Osteoblast (primary cell): ENCODE measurements around the gene UGT2A3. TPM values are rescaled to one million over a fixed set of nuclear protein-coding genes. Genes with fewer than 3 reads are reported as not detected.

Experiments used
- DNase-seq: peaks from one replicate; pipeline ENCODE4 v3.0.0; 2011; ENCODE audit warnings: low spot score, mixed read lengths; ENCODE audit not compliant: insufficient read length; ENCODE audit errors: missing footprints
- H2AFZ ChIP-seq: 2 replicates; pipeline ENCODE4 v1.6.0; 2011; ENCODE audit warnings: mild to moderate bottlenecking, low read length
- H3K27ac ChIP-seq: 2 replicates; pipeline ENCODE4 v1.5.1; 2011; ENCODE audit warnings: mild to moderate bottlenecking, low read depth, low read length, moderate library complexity
- H3K27me3 ChIP-seq: 2 replicates; pipeline ENCODE4 v1.6.0; 2012; ENCODE audit warnings: mild to moderate bottlenecking, control low read depth, inconsistent platforms, low read length, moderate library complexity; ENCODE audit not compliant: insufficient read depth
- H3K36me3 ChIP-seq: 2 replicates; pipeline ENCODE4 v1.5.1; 2011; ENCODE audit warnings: mild to moderate bottlenecking, low read length, control low read depth, moderate library complexity; ENCODE audit not compliant: insufficient read depth
- H3K4me1 ChIP-seq: 2 replicates; pipeline ENCODE4 v1.5.1; 2011; ENCODE audit warnings: mild to moderate bottlenecking, low read length, control low read depth, moderate library complexity; ENCODE audit not compliant: insufficient read depth
- H3K4me2 ChIP-seq: 2 replicates; pipeline ENCODE4 v1.6.0; 2011; ENCODE audit warnings: mild to moderate bottlenecking, low read length; ENCODE audit not compliant: insufficient read depth
- H3K4me3 ChIP-seq: fragments of 200-600 bp; sonication (generic); 3 replicates; pipeline ENCODE4 v1.5.1; 2012; ENCODE audit warnings: mild to moderate bottlenecking, low read length, inconsistent platforms; ENCODE audit not compliant: insufficient read depth
- H3K79me2 ChIP-seq: 2 replicates; pipeline ENCODE4 v1.6.0; 2012; ENCODE audit warnings: mild to moderate bottlenecking, low read length, control low read depth, inconsistent platforms; ENCODE audit not compliant: insufficient read depth
- H3K9me3 ChIP-seq: 2 replicates; pipeline ENCODE4 v1.5.1; 2011; ENCODE audit warnings: low read depth, low read length, control low read depth
- H4K20me1 ChIP-seq: 2 replicates; pipeline ENCODE4 v1.6.0; 2012; ENCODE audit warnings: mild to moderate bottlenecking, low read length, control low read depth; ENCODE audit not compliant: insufficient read depth
- CTCF ChIP-seq: IDR thresholded peaks from 2 replicates; pipeline ENCODE4 v1.5.1; 2011; ENCODE audit warnings: mild to moderate bottlenecking, low read depth, low read length, moderate library complexity; ENCODE audit errors: extremely low read depth
- total RNA-seq: library from RNA; depleted of rRNA; stranded (reverse); fragments of >200 nt; gene quantifications from 2 replicates; pipeline ENCODE4 v1.2.3, GENCODE V29; 2012

Gene UGT2A3
- total RNA-seq: not detected in 2 replicates

GRCh38 chr4:68951078-68951805 lies at the start of gene UGT2A3:
UGT2A3 (minus strand) TSS chr4:68951804; CDS start chr4:68951760, 44 bp downstream.
- Histone ChIP-seq H3K4me2 (no peak within 1 kb of the TSS), H2AFZ (no peak within 1 kb of the TSS), H3K27ac (no peak within 1 kb of the TSS), H3K27me3 (no peaks in the 10 kb centered on the region), H3K4me3 (no peak within 1 kb of the TSS), H3K4me1 (no peaks in the 10 kb centered on the region), H3K79me2 (no peaks in the 10 kb centered on the region), H3K9me3 (no peaks in the 10 kb centered on the region), H4K20me1 (no peaks in the 10 kb centered on the region), H3K36me3 (no peaks in the 10 kb centered on the region)
- no peak for DNase-seq
- no peak for TF ChIP-seq CTCF

- Histone ChIP-seq H4K20me1 (no peaks in the 10 kb centered on the region), H3K36me3 (no peaks in the 10 kb centered on the region), H3K4me3 (no peak overlapping the region), H3K9me3 (no peaks in the 10 kb centered on the region), H3K4me1 (no peaks in the 10 kb centered on the region), H3K79me2 (no peaks in the 10 kb centered on the region), H2AFZ (no peak overlapping the region), H3K27ac (no peak overlapping the region), H3K4me2 (no peak overlapping the region), H3K27me3 (no peaks in the 10 kb centered on the region)
- TF ChIP-seq CTCF: no peak
- DNase-seq: no peak
These were observed 45.4 kb upstream of the UGT2A3 start for GRCh38 chr4:68997040-68997439.

- Histone ChIP-seq H3K4me1 (no peaks in the 10 kb centered on the region), H3K4me3 (no peak overlapping the region), H2AFZ (no peak overlapping the region)
These were observed 43.7 kb upstream of the UGT2A3 start for GRCh38 chr4:68995292-68995691.

DNA sequence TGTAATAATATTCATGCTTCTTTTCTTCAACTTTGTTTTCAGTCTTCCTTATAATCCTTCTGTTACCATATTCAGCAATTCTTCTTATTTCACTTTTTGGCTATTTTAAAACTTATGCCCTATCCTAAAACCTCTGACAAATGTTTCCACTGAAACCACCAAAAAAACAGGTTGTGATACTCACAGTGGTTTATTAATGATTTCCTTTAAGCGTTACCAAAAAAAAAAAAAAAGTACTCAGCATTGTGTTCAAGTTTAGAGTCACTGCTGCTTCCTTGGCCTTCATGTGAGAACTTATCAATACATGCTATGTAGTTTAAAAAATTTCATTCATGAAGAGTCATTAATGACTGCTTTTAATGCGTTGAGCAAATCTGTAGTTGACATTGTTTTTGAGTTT lies 35.4 kb upstream of the UGT2A3 start:
- no peak overlapping the region for H3K27ac ChIP-seq
- H3K79me2 ChIP-seq: no peaks in the 10 kb centered on the region
- no peak for TF ChIP-seq CTCF
- H3K4me2 ChIP-seq: no peak overlapping the region
- no peak overlapping the region for H3K4me3 ChIP-seq
- H3K4me1 ChIP-seq: no peaks in the 10 kb centered on the region
- H3K36me3 ChIP-seq: no peaks in the 10 kb centered on the region
- H4K20me1 ChIP-seq: no peaks in the 10 kb centered on the region
- no peaks in the 10 kb centered on the region for H3K27me3 ChIP-seq
- H2AFZ ChIP-seq: no peak overlapping the region
- H3K9me3 ChIP-seq: no peaks in the 10 kb centered on the region
- no peak for DNase-seq

More at GRCh38 chr4:68995292-68995691, 43.7 kb upstream of the UGT2A3 start:
- Histone ChIP-seq H3K79me2 (no peaks in the 10 kb centered on the region), H3K27ac (no peak overlapping the region), H4K20me1 (no peaks in the 10 kb centered on the region), H3K4me2 (no peak overlapping the region), H3K27me3 (no peaks in the 10 kb centered on the region), H3K9me3 (no peaks in the 10 kb centered on the region), H3K36me3 (no peaks in the 10 kb centered on the region)
- no peak for DNase-seq
- no peak for TF ChIP-seq CTCF
